ENCODE data around the gene DIP2B. TPM values are rescaled to one million over a fixed set of nuclear protein-coding genes. Genes with fewer than 3 reads are reported as not detected.
A peak's percentile ranks its signal among the peaks of the same experiment; 100 is the strongest.

Gene DIP2B
- total RNA-seq, 3 donors from 2014 or later (not counting 1 experiment from before 2014, with no cell fraction given): 17.2 to 23.2 (median 22.2) TPM

DNA sequence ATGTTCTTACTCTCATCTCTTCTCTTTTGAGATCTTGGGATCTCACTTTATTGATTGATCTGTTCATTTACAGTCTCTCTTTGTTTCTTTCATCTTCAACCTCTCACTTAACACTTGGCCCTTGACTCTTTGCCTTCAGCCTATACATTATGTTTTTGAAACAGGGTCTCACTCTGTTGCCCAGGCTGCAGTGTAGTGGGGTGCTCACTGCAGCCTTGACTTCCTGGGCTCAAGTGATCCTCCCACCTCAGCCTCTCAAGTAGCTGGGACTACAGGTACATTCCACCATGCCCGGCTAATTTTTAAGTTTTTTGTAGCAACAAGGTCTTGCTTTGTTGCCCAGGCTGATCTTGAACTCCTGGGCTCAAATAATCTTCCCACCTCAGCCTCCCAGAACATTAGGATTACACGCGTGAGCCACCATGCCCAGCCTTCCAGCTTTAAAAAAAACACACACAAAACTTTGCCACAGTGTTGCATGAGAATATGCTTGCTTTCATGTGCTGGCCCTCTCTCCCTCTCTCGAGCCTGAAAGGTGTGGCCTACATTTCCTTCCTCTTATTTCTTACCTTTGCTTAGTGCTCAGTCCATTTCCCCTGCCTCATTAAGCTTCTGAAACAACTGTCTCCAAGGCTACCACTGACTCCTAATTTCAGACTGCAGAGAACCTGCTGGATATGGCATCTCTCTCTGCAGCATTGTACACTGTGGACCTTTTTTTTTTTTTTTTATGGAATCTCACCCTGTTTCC is 9.9 kb downstream of the DIP2B start:
- no peaks in the 10 kb centered on the region for H3K9me3 ChIP-seq (ENCODE audit: control insufficient read depth, insufficient read depth, low read length)
- TF ChIP-seq CTCF (IDR thresholded peaks at IDR 0.05): no peak
- 44% methylated on average over 4 of the region's 4 CpGs for WGBS (ENCODE audit: insufficient coverage)
- no peaks in the 10 kb centered on the region for H3K27me3 ChIP-seq (ENCODE audit: control insufficient read depth, insufficient read depth, low read length)
- peaks cover 34% of the 10 kb centered on the region for H3K4me1 ChIP-seq (ENCODE audit: control insufficient read depth, insufficient read depth, low read length)
- Mint-ChIP-seq H3K9me3 (no peaks in the 10 kb centered on the region), H3K4me1 (peaks cover 36 to 37% of the 10 kb centered on the region in 2 donors), H3K27me3 (ENCODE audit: low read depth in 2 of 2) (no peaks in the 10 kb centered on the region), H3K27ac (peak overlapping the region; percentile 9 to 28), H3K36me3 (no peaks in the 10 kb centered on the region), H3K4me3 (no peak overlapping the region)
- H3K4me3 ChIP-seq (ENCODE audit: low read length): no peak overlapping the region
- no peaks in the 10 kb centered on the region for H3K36me3 ChIP-seq (ENCODE audit: control insufficient read depth, insufficient read depth, low read length)
- intact Hi-C loops (cut with micrococcal nuclease): no loop called here
- peak overlapping the region; percentile 16 for H3K27ac ChIP-seq (ENCODE audit: low read length)
- DNase-seq (peak in 1 of 2 donors; percentile 43), ATAC-seq (no peak)

DNA sequence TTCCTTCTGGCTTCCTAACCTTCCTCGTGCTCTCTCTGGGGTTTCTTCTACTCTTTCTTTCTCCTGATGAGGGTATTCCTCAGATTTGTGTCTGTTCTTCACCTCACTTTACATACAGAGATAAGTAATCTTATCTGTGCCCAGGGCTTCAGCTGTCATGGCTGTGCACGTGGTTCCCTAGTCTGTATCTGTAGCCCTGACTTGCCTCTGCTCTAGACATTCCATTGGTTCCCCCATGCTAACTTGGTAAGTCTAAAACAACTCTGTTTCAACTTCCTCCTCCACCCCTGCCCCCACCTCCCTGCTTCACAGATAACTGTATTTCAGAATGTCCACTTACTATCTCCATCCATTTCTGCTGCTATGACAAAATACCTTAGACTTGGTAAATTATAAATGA is 10.8 kb downstream of the DIP2B start:
- no peak overlapping the region for H3K27ac ChIP-seq (ENCODE audit: low read length)
- H3K27ac Mint-ChIP-seq: peak overlapping the region; percentile 28 to 29

DNA sequence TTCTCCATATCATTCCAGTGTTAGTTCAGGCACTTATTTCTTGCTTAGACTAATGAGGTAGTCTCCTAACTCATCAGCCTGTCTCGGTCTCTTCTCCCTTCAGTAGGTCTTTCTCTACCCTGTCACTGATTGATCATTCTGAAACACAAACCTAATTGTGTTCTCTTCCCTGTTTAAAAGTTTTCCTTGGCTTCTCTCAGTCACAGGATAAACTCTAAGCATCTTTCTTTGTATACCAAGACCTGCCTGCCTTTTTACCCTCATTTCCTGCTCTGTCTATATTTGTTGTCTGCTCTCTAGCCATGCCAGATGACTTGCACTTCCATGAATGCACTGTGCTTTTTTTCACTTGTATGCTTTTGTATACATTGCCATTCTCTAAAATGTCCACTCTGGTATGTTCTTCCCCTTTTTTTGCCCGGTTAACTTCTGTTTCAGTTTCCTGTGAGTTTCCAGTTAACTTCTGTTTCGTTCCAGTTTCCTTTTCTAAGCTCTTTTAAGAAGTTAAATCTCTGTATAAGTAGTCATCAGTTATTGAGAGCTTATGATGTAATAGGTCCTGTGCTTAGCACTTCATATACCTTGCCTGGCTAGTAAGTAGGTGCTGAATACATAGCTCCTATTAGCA is 12.8 kb downstream of the DIP2B start:
- Mint-ChIP-seq H3K36me3 (no peaks in the 10 kb centered on the region), H3K4me1 (peaks cover 44 to 45% of the 10 kb centered on the region in 2 donors), H3K9me3 (no peaks in the 10 kb centered on the region), H3K4me3 (no peak overlapping the region), H3K27ac (no peak overlapping the region), H3K27me3 (ENCODE audit: low read depth in 2 of 2) (no peaks in the 10 kb centered on the region)
- WGBS (ENCODE audit: insufficient coverage): 24% methylated on average over 3 of the region's 3 CpGs
- H3K27me3 ChIP-seq (ENCODE audit: control insufficient read depth, insufficient read depth, low read length): no peaks in the 10 kb centered on the region
- peaks cover 39% of the 10 kb centered on the region for H3K4me1 ChIP-seq (ENCODE audit: control insufficient read depth, insufficient read depth, low read length)
- DNase-seq: peak in 1 of 2 donors; percentile 45
- no peak for TF ChIP-seq CTCF (IDR thresholded peaks at IDR 0.05)
- H3K4me3 ChIP-seq (ENCODE audit: low read length): no peak overlapping the region
- no peaks in the 10 kb centered on the region for H3K9me3 ChIP-seq (ENCODE audit: control insufficient read depth, insufficient read depth, low read length)
- ATAC-seq: peak; percentile 47 to 72 (median 49)
- H3K27ac ChIP-seq (ENCODE audit: low read length): peak overlapping the region; percentile 67
- no peaks in the 10 kb centered on the region for H3K36me3 ChIP-seq (ENCODE audit: control insufficient read depth, insufficient read depth, low read length)
- intact Hi-C loops (cut with micrococcal nuclease): no loop called here

More for the DNA sequence above, 10.8 kb downstream of the DIP2B start:
- Mint-ChIP-seq H3K9me3 (no peaks in the 10 kb centered on the region), H3K27me3 (ENCODE audit: low read depth in 2 of 2) (no peaks in the 10 kb centered on the region), H3K4me1 (peaks cover 40% of the 10 kb centered on the region in 2 donors), H3K36me3 (no peaks in the 10 kb centered on the region), H3K4me3 (no peak overlapping the region)
- H3K9me3 ChIP-seq (ENCODE audit: control insufficient read depth, insufficient read depth, low read length): no peaks in the 10 kb centered on the region
- peak in 1 of 3 donors; percentile 62 for ATAC-seq
- H3K4me3 ChIP-seq (ENCODE audit: low read length): no peak overlapping the region
- no peaks in the 10 kb centered on the region for H3K36me3 ChIP-seq (ENCODE audit: control insufficient read depth, insufficient read depth, low read length)
- H3K4me1 ChIP-seq (ENCODE audit: control insufficient read depth, insufficient read depth, low read length): peaks cover 39% of the 10 kb centered on the region
- intact Hi-C loops (cut with micrococcal nuclease): no loop called here
- WGBS (ENCODE audit: insufficient coverage): 74% methylated on average over 2 of the region's 2 CpGs
- DNase-seq: no peak
- no peak for TF ChIP-seq CTCF (IDR thresholded peaks at IDR 0.05)
- H3K27me3 ChIP-seq (ENCODE audit: control insufficient read depth, insufficient read depth, low read length): no peaks in the 10 kb centered on the region

Measured in natural killer cell (primary cell).